Stimulated activated CD4-positive, alpha-beta T cell treated with anti-CD3 and anti-CD28 coated beads, Interleukin-1b, Interleukin-23, amount 100 ng/mL, for 48 hours (primary cell): ENCODE results near the gene CTIF.

Source experiments
- DNase-seq: peaks from one replicate; pipeline ENCODE4 v3.0.0-alpha.2; 2020

Gene CTIF

GRCh38 chr18:48795696-48796095 lies 256.9 kb downstream of the CTIF start:
- no peak for DNase-seq

- no peak for DNase-seq
Measured at GRCh38 chr18:48796491-48797205, 257.8 kb downstream of the CTIF start.

- no peak for DNase-seq
Measured at GRCh38 chr18:48797841-48798255, 259.0 kb downstream of the CTIF start.

GRCh38 chr18:48798334-48799245 lies 259.8 kb downstream of the CTIF start:
- DNase-seq = no peak

- DNase-seq = no peak
Measured at GRCh38 chr18:48799724-48800315, 261.0 kb downstream of the CTIF start.

- no peak for DNase-seq
Measured at GRCh38 chr18:48800466-48800865, 261.6 kb downstream of the CTIF start.

GRCh38 chr18:48800876-48801727 lies 262.3 kb downstream of the CTIF start:
- peak; percentile 12 for DNase-seq

- no peak for DNase-seq
Measured at GRCh38 chr18:48801728-48802542, 263.1 kb downstream of the CTIF start.

- no peak for DNase-seq
Measured at GRCh38 chr18:48802543-48803290, 263.9 kb downstream of the CTIF start.

GRCh38 chr18:48803518-48803917 lies 264.7 kb downstream of the CTIF start:
- DNase-seq = no peak

- no peak for DNase-seq
Measured at GRCh38 chr18:48803951-48804855, 265.4 kb downstream of the CTIF start.

- DNase-seq = no peak
Measured at GRCh38 chr18:48804856-48805610, 266.2 kb downstream of the CTIF start.

- DNase-seq = no peak
Measured at GRCh38 chr18:48805826-48806535, 267.1 kb downstream of the CTIF start.

GRCh38 chr18:48806551-48807261 lies 267.9 kb downstream of the CTIF start:
- DNase-seq = no peak

- no peak for DNase-seq
Measured at GRCh38 chr18:48808476-48808875, 269.6 kb downstream of the CTIF start.

- no peak for DNase-seq
Measured at GRCh38 chr18:48809365-48809764, 270.5 kb downstream of the CTIF start.

- DNase-seq = no peak
Measured at GRCh38 chr18:48810805-48811204, 272.0 kb downstream of the CTIF start.

- no peak for DNase-seq
Measured at GRCh38 chr18:48811401-48811800, 272.6 kb downstream of the CTIF start.
